LNCAP (cell line): ENCODE results near the gene NUP58.

Experiments
- TF ChIP-seq, protein P1 (sequence below): fragments of 450-650 bp; IDR thresholded peaks from 2 replicates; pipeline ENCODE4 v1.5.1; 2017; ENCODE audit warnings: mild to moderate bottlenecking

Gene NUP58, protein sequence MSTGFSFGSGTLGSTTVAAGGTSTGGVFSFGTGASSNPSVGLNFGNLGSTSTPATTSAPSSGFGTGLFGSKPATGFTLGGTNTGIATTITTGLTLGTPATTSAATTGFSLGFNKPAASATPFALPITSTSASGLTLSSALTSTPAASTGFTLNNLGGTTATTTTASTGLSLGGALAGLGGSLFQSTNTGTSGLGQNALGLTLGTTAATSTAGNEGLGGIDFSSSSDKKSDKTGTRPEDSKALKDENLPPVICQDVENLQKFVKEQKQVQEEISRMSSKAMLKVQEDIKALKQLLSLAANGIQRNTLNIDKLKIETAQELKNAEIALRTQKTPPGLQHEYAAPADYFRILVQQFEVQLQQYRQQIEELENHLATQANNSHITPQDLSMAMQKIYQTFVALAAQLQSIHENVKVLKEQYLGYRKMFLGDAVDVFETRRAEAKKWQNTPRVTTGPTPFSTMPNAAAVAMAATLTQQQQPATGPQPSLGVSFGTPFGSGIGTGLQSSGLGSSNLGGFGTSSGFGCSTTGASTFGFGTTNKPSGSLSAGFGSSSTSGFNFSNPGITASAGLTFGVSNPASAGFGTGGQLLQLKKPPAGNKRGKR

DNA sequence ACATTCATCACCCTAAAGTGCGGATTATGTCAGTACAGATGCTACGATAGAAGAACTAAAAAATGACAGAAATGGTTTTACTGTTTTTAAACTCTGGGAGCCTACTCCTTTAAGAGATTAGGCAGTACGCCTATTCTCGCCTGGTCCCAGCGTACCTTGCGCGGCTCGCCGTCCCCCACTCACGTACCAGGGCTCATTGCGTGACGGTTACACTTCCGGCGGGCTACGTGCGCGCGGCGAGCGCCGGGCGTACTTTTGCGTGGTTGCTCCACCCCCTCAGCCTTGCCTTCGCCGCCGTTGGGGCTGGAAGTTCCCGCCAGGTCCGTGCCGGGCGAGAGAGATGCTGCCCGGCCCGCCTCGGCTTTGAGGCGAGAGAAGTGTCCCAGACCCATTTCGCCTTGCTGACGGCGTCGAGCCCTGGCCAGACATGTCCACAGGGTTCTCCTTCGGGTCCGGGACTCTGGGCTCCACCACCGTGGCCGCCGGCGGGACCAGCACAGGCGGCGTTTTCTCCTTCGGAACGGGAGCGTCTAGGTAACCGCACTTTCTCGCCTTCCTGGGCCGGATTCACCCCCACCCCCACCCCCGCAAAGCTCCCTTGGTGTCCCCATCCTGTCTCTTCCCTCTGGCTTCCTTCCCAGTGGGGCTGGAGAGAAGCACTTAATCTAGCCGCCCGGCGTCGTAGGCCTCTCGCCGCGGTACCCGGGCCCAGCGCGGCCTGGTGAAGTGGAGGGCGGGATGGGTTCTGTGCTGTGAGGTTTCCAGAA is at the start of gene NUP58:
TSS of gene NUP58 (plus strand) at position 279 of the 767 bp plus-strand sequence. CDS start at position 428, 149 bp downstream.
- TF ChIP-seq, protein P1, sequence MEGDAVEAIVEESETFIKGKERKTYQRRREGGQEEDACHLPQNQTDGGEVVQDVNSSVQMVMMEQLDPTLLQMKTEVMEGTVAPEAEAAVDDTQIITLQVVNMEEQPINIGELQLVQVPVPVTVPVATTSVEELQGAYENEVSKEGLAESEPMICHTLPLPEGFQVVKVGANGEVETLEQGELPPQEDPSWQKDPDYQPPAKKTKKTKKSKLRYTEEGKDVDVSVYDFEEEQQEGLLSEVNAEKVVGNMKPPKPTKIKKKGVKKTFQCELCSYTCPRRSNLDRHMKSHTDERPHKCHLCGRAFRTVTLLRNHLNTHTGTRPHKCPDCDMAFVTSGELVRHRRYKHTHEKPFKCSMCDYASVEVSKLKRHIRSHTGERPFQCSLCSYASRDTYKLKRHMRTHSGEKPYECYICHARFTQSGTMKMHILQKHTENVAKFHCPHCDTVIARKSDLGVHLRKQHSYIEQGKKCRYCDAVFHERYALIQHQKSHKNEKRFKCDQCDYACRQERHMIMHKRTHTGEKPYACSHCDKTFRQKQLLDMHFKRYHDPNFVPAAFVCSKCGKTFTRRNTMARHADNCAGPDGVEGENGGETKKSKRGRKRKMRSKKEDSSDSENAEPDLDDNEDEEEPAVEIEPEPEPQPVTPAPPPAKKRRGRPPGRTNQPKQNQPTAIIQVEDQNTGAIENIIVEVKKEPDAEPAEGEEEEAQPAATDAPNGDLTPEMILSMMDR: no peak

DNA sequence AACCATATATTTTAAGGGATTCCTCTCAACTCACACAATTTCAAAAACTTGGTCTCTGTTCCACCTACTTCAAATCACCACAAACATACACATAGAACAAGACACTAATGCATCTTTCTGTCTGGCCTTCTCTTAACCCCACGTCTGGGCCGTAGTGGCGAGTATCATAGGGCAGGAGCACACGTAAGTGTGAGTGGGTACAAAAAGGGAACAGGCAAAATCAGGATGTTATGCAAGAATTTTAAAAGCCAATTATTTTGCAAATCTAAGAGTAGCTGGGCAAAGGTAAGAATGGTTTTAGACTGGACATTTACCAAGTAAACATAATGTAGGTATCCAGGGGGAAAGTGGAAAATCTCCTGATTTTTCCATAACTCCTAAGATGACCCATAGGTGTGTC is 49.2 kb upstream of the NUP58 start:
- TF ChIP-seq, protein P1: no peak

DNA sequence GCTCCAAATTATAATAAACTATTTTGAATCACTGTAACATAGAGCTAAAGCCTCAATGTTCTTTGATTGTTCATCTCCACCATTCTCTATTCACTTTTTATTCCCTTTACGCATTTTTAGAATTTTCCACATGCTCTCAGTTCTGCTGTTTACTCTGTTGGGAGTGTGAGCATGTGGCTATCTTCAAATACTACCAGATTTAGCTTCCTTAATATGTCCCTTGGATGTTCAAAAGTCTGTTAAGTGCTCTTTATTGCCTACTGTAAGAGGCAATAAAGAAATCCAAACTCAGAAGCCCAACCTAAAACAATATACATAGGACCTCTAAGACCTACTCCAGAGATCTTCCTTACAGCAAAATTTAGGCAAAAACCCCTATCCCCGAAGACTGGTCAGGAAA is 48.7 kb upstream of the NUP58 start:
- TF ChIP-seq, protein P1: no peak

DNA sequence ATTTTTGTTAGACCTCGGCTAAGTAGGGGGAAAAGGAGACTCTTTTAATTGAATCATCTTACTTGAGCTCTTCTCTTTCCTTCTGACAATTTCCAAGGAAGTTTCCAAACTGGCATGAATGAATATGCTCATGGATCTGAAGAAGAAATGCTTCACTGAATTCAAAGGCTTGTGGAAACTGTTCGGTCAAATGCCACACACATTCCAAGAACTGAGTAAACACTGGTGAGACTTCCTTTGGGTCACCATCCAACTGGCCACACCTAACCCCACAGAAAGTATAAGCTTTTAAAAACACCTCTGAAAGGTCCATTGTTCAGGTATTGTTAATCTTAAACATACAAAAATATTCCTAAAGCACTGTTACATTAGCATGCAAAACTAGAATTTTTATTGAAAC is 47.7 kb upstream of the NUP58 start:
- TF ChIP-seq, protein P1: no peak

DNA sequence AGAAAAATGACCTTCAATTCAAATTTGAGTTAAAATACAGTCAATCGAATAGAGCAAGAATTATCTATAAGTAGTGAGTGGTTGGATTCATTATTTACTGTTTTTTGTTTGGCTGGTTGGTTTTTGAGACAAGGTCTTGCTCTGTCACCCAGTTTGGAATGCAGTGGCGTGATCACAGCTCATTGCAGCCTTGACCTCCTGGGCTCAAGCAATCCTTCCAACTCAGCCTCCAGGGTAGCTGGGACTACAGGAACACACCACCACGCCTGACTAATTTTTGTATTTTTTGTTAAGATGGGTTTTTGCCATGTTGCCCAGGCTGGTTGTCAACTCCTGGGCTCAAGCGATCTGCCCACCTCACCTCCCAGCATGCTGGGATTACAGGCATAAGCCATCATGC is 39.2 kb upstream of the NUP58 start:
- TF ChIP-seq, protein P1: no peak

DNA sequence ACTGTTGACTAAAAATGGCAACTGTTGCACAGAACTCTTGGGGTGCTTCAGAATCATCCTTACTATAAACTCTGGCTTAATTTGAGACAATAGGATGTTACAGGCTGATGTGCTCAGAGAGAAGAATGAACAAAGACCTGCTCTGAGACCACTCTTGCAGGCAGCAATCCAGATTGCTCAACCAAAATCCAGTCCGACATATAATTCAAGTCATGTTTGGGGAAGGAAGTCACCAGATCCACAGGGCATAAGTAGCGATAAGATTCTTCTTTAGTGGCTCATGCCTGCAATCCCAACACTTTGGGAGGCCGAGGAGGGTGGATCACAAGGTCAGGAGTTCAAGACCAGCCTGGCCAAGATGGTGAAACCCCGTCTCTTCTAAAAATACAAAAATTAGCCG is 34.7 kb upstream of the NUP58 start:
- TF ChIP-seq, protein P1: no peak

DNA sequence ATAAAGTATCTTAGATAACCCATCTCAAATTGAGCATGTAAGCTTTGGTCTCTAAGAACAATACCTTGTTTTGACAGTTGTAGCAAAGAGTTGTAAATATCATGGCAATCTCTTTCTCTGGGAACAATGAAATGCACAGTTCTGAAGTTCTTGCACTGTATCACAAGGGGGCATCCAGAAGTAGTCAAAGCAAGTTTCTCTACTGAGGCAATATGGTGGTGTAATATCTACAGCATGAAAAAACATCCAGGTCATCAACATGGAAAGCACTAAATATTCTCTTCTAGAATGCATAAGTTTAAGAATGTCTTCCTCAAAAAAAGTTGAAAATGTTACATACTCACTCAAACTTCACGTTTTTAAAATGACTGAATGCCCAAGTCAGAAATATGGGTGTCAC is 33.7 kb upstream of the NUP58 start:
- TF ChIP-seq, protein P1: no peak
